ENCODE measurements around the gene CACNA1C.

GRCh38 chr12:2274733-2275132 is 221.9 kb downstream of the CACNA1C start:
- TF ChIP-seq, protein P1, sequence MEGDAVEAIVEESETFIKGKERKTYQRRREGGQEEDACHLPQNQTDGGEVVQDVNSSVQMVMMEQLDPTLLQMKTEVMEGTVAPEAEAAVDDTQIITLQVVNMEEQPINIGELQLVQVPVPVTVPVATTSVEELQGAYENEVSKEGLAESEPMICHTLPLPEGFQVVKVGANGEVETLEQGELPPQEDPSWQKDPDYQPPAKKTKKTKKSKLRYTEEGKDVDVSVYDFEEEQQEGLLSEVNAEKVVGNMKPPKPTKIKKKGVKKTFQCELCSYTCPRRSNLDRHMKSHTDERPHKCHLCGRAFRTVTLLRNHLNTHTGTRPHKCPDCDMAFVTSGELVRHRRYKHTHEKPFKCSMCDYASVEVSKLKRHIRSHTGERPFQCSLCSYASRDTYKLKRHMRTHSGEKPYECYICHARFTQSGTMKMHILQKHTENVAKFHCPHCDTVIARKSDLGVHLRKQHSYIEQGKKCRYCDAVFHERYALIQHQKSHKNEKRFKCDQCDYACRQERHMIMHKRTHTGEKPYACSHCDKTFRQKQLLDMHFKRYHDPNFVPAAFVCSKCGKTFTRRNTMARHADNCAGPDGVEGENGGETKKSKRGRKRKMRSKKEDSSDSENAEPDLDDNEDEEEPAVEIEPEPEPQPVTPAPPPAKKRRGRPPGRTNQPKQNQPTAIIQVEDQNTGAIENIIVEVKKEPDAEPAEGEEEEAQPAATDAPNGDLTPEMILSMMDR (IDR thresholded peaks at IDR 0.05) = no peak
- no peak for TF ChIP-seq POLR2A (IDR thresholded peaks at IDR 0.05)
